ENCODE results near the gene GPRIN1.

DNA sequence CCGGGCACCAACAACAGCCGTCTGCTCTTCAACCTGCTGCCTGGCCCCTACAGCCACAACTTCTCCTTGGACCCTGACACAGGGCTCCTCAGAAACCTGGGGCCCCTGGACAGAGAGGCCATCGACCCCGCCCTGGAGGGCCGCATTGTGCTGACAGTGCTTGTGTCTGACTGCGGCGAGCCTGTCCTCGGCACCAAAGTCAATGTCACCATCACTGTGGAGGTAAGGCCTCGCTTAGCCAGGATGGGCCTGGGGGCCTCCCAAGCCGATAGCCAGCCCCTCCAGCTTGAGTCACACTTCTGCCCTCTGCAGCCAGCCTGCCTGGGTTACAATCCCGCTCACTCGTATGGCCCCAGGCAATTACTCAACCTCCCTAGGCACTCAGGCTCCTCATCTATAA lies 28.6 kb downstream of the GPRIN1 start:
- TF ChIP-seq, protein P1, sequence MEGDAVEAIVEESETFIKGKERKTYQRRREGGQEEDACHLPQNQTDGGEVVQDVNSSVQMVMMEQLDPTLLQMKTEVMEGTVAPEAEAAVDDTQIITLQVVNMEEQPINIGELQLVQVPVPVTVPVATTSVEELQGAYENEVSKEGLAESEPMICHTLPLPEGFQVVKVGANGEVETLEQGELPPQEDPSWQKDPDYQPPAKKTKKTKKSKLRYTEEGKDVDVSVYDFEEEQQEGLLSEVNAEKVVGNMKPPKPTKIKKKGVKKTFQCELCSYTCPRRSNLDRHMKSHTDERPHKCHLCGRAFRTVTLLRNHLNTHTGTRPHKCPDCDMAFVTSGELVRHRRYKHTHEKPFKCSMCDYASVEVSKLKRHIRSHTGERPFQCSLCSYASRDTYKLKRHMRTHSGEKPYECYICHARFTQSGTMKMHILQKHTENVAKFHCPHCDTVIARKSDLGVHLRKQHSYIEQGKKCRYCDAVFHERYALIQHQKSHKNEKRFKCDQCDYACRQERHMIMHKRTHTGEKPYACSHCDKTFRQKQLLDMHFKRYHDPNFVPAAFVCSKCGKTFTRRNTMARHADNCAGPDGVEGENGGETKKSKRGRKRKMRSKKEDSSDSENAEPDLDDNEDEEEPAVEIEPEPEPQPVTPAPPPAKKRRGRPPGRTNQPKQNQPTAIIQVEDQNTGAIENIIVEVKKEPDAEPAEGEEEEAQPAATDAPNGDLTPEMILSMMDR (IDR thresholded peaks at IDR 0.05), result no peak
- TF ChIP-seq POLR2A (IDR thresholded peaks at IDR 0.05), result no peak

All from breast epithelium (tissue), 3 donors.